Ishikawa (cell line): ENCODE measurements around the gene ARGFX.

Source experiments
- CEBPB ChIP-seq: IDR thresholded peaks from 2 replicates; pipeline ENCODE4 v1.6.1; 2012
- CREB1 ChIP-seq: IDR thresholded peaks from 2 replicates; pipeline ENCODE4 v1.6.1; 2012; ENCODE audit warnings: low read depth
- EGR1 ChIP-seq: IDR thresholded peaks from 2 replicates; pipeline ENCODE4 v1.6.1; 2012
- EP300 ChIP-seq: IDR thresholded peaks from 2 replicates; pipeline ENCODE4 v1.6.1; 2012; ENCODE audit warnings: borderline replicate concordance
- FOXM1 ChIP-seq: IDR thresholded peaks from 2 replicates; pipeline ENCODE4 v1.6.1; 2012; ENCODE audit warnings: low read depth, borderline replicate concordance
- NFIC ChIP-seq: IDR thresholded peaks from 2 replicates; pipeline ENCODE4 v1.6.1; 2012
- RAD21 ChIP-seq: IDR thresholded peaks from 2 replicates; pipeline ENCODE4 v1.6.1; 2012; ENCODE audit warnings: low read depth
- TAF1 ChIP-seq: IDR thresholded peaks from 2 replicates; pipeline ENCODE4 v1.6.1; 2012; ENCODE audit warnings: low read depth, mild to moderate bottlenecking
- TCF12 ChIP-seq: IDR thresholded peaks from 2 replicates; pipeline ENCODE4 v1.6.1; 2012; ENCODE audit warnings: low read depth
- TEAD4 ChIP-seq: IDR thresholded peaks from 2 replicates; pipeline ENCODE4 v1.6.1; 2012
- YY1 ChIP-seq: IDR thresholded peaks from 2 replicates; pipeline ENCODE4 v1.6.1; 2012; ENCODE audit warnings: low read depth
- ZBTB7A ChIP-seq: IDR thresholded peaks from 2 replicates; pipeline ENCODE4 v1.6.1; 2012; ENCODE audit warnings: low read depth
- TF ChIP-seq, protein P1 (sequence below): IDR thresholded peaks from 2 replicates; pipeline ENCODE4 v1.6.1; 2012; ENCODE audit warnings: low read depth, mild to moderate bottlenecking
- TF ChIP-seq, protein P2 (sequence below): IDR thresholded peaks from 2 replicates; pipeline ENCODE4 v1.6.1; 2012
- TF ChIP-seq, protein P3 (sequence below): IDR thresholded peaks from 2 replicates; pipeline ENCODE4 v1.6.1; 2012

ARGFX gene

DNA sequence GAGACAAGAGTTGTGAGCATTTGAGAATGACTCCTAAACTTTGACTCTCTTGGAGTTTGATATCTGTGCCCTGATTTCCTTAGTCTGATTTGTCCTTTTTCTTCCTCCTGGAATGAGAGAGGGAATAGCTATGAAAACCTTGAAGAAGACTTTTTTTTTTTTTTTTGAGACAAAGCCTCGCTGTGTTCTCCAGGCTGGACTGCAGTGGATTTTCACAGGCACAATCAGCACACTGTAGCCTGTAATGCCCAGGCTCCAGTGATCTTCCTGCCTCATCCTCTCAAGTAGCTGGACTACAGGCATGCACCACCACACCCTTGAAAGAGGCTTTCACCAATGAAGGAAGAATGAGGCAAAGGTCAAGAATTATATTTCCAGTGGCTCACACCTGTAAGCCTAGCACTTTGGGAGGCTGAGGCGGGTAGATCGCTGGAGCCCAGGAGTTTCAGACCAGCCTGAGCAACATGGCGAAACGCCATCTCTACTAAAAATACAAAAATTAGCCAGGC, 10.3 kb upstream of the ARGFX start:
- no peak for TF ChIP-seq FOXM1
- TF ChIP-seq, protein P1, sequence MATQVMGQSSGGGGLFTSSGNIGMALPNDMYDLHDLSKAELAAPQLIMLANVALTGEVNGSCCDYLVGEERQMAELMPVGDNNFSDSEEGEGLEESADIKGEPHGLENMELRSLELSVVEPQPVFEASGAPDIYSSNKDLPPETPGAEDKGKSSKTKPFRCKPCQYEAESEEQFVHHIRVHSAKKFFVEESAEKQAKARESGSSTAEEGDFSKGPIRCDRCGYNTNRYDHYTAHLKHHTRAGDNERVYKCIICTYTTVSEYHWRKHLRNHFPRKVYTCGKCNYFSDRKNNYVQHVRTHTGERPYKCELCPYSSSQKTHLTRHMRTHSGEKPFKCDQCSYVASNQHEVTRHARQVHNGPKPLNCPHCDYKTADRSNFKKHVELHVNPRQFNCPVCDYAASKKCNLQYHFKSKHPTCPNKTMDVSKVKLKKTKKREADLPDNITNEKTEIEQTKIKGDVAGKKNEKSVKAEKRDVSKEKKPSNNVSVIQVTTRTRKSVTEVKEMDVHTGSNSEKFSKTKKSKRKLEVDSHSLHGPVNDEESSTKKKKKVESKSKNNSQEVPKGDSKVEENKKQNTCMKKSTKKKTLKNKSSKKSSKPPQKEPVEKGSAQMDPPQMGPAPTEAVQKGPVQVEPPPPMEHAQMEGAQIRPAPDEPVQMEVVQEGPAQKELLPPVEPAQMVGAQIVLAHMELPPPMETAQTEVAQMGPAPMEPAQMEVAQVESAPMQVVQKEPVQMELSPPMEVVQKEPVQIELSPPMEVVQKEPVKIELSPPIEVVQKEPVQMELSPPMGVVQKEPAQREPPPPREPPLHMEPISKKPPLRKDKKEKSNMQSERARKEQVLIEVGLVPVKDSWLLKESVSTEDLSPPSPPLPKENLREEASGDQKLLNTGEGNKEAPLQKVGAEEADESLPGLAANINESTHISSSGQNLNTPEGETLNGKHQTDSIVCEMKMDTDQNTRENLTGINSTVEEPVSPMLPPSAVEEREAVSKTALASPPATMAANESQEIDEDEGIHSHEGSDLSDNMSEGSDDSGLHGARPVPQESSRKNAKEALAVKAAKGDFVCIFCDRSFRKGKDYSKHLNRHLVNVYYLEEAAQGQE: no peak
- TF ChIP-seq TEAD4: no peak

DNA sequence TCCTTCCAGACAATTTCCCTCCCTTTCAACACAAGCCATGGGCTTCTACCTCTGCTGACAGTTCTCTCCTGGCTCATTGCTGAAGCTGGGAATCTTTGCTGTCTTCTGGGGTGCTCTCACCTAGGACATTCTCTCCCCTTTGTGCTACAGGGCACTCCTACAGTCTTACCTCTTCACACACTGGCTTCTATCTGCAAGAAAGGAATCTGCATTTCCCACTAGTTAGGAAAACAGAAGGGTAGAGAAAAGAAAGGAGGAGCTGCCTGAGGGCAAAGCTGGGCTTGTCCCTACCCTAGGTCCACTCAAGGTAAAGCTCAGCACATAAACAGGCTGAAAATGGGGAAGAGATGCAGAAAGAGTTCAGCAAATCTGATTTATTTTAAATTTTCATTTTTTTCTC, 5.6 kb upstream of the ARGFX start:
- TF ChIP-seq NFIC: no peak
- TF ChIP-seq, protein P2, sequence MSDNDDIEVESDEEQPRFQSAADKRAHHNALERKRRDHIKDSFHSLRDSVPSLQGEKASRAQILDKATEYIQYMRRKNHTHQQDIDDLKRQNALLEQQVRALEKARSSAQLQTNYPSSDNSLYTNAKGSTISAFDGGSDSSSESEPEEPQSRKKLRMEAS: no peak
- TF ChIP-seq, protein P1: no peak
- TF ChIP-seq CEBPB: no peak
- TF ChIP-seq EP300: no peak
- no peak for TF ChIP-seq TAF1
- no peak for TF ChIP-seq RAD21

DNA sequence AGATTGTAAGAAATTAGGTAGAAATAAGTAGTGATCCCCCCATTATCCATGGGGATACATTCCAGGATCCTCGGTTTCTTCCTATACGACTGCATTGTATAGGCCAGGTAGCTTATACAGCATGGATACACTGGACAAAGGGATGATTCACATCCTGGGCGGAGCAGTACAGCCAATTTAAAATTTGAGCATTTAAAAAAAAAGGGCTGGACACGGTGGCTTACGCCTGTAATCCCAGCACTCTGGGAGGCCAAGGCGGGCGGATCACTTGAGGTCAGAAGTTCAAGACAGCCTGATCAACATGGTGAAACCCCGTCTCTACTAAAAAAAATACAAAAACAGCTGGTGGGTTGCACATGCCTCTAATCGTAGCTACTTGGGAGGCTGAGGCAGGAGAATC, 976 bp upstream of the ARGFX start:
- no peak for TF ChIP-seq RAD21
- TF ChIP-seq, protein P3, sequence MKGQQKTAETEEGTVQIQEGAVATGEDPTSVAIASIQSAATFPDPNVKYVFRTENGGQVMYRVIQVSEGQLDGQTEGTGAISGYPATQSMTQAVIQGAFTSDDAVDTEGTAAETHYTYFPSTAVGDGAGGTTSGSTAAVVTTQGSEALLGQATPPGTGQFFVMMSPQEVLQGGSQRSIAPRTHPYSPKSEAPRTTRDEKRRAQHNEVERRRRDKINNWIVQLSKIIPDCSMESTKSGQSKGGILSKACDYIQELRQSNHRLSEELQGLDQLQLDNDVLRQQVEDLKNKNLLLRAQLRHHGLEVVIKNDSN: no peak
- TF ChIP-seq CEBPB: no peak
- TF ChIP-seq TCF12: no peak
- no peak for TF ChIP-seq YY1

DNA sequence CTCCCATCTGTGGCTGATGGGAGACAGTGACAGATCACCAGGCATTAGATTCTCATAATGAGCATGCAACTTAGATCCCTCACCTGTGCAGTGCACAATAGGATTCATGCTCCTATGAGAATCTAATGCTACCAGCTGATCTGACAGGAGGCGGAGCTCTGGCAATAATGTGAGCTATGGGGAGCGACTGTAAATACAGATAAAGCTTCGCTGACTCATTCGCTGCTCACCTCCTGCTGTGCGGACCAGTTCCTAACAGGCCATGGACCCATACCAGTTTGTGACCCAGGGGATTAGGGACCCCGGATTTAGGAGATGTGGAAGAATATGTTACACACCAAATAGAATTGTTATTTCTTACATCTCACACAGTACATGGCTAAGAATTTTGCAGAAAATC, 6.7 kb downstream of the ARGFX start:
- TF ChIP-seq TCF12: no peak
- no peak for TF ChIP-seq FOXM1

DNA sequence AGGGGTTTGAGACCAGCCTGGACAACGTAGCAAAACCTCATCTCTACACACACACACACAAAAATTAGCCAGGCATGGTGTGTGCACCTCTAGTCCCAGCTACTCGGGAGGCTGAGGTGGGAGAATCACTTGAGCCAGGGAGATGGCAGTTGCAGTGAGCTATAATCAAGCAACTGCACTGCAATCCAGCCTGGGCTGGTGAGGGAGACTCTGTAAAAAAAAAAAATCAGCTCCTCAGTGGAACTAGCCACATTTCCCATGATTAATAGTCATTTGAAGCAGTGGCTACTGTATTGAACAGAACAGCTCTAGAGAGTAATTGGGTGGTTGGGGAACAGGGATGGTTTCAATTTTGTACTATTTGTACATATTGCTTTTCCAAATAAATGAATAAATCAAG, 13.9 kb downstream of the ARGFX start:
- no peak for TF ChIP-seq RAD21
- TF ChIP-seq, protein P2: no peak

DNA sequence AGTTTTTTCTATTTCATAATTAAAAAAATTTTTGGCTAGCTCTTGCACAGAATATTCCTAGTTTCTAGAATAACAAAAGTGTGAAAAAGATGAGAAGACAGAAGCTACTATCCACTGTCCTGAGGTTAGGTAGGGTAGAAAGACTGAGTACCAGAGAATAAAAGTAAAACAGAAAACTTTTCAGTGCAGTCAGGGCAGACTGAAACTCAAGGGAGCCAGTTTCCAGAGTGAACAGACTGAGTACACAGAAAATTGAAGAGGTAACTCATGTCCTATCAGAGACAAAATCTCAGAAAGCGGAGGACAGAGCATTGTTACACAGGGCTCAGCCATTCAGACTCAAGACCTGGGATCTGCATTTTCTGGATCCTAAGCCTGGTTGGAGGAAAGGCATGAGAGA, 16.7 kb downstream of the ARGFX start:
- no peak for TF ChIP-seq TEAD4
- TF ChIP-seq EGR1: no peak
- TF ChIP-seq CEBPB: no peak
- TF ChIP-seq, protein P3: no peak
- no peak for TF ChIP-seq YY1
- TF ChIP-seq, protein P1: no peak
- no peak for TF ChIP-seq ZBTB7A
- TF ChIP-seq FOXM1: no peak
- TF ChIP-seq, protein P2: no peak
- TF ChIP-seq NFIC: no peak
- no peak for TF ChIP-seq TCF12
- no peak for TF ChIP-seq RAD21
- TF ChIP-seq EP300: no peak
- no peak for TF ChIP-seq TAF1
- no peak for TF ChIP-seq CREB1
